Transverse colon (tissue), 3 donors: Measurements from ENCODE around the gene SPARC.

Experiments
- POLR2A ChIP-seq: fragments of 450-650 bp; IDR thresholded peaks from one replicate; pipeline ENCODE4 v1.6.1; 2016; ENCODE audit warnings: antibody characterized with exemption, mild to moderate bottlenecking, moderate library complexity
- TF ChIP-seq, protein P1 (sequence below), 5 experiments: fragments of 200-600 bp in 3 of 5; fragments of 450-650 bp in 2 of 5; sonication (generic) in 3 of 5; IDR thresholded peaks; 1 replicate in 2 of 5; 2 replicates in 3 of 5; pipeline ENCODE4 v1.5.1; 2016 to 2017; ENCODE audit warnings: antibody characterized with exemption in 5 of 5, inconsistent platforms in 3 of 5, mild to moderate bottlenecking in 2 of 5, moderate library complexity in 1 of 5

DNA sequence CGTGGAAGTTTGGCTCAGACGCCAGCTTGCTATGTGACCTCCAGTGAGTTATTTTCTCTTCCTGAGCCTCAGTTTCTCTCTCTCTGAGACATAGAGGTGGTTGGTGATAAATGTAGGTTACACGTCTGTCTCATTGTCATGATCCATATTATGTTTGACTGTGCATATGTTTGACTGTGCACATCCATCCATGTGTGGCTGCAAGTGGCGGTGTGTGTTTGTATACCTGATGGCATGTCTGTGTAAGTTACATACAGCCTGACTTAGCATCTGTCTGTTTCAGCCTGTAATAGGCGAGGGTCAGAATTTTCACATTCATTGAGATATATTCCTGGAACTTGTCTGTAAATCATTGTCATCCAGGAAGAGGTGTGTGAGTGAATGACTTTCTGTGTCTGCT is 3.3 kb downstream of the SPARC start:
- TF ChIP-seq, protein P1, sequence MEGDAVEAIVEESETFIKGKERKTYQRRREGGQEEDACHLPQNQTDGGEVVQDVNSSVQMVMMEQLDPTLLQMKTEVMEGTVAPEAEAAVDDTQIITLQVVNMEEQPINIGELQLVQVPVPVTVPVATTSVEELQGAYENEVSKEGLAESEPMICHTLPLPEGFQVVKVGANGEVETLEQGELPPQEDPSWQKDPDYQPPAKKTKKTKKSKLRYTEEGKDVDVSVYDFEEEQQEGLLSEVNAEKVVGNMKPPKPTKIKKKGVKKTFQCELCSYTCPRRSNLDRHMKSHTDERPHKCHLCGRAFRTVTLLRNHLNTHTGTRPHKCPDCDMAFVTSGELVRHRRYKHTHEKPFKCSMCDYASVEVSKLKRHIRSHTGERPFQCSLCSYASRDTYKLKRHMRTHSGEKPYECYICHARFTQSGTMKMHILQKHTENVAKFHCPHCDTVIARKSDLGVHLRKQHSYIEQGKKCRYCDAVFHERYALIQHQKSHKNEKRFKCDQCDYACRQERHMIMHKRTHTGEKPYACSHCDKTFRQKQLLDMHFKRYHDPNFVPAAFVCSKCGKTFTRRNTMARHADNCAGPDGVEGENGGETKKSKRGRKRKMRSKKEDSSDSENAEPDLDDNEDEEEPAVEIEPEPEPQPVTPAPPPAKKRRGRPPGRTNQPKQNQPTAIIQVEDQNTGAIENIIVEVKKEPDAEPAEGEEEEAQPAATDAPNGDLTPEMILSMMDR (IDR thresholded peaks at IDR 0.05), result no peak
- no peak for TF ChIP-seq POLR2A
